ENCODE results near the gene ZNF569.
"Not testable (repeated sequence)": the region's sequence is repeated elsewhere in the genome, so short reads cannot be mapped to it uniquely, and the experiment has no call there.

ZNF569 gene

GRCh38 chr19:37470216-37470615 lies 3.0 kb upstream of the ZNF569 start:
- H3K27ac ChIP-seq (ENCODE audit: low read depth, low read length), result no peak overlapping the region
- H3K4me1 ChIP-seq (ENCODE audit: insufficient read depth, low read length), result 0 out of 2 replicates have a peak, but pooled peaks cover 3% of the 10 kb centered on the region
- peak overlapping the region; percentile 72 for H3K4me3 ChIP-seq (ENCODE audit: low read length)
- H3K27me3 ChIP-seq (ENCODE audit: insufficient read depth, low read length), result no peaks in the 10 kb centered on the region
- H3K9ac ChIP-seq (ENCODE audit: low read depth, low read length), result no peak overlapping the region
- peaks cover 2% of the 10 kb centered on the region; the same call in 1 of the 2 replicates for H3K9me3 ChIP-seq (ENCODE audit: insufficient read depth, low read depth, low read length)
- peaks cover 6% of the 10 kb centered on the region; the same call in 1 of the 2 replicates for H3K36me3 ChIP-seq (ENCODE audit: insufficient read depth, low read length)
- WGBS, result 87% methylated on average over 4 of the region's 4 CpGs

GRCh38 chr19:37468961-37469777 lies 1.9 kb upstream of the ZNF569 start, which contains the start of gene ZNF570:
ZNF570 (plus strand) TSS chr19:37469356; CDS start chr19:37470355, 999 bp downstream.
- WGBS, result under 1% methylated on average over 63 of the region's 63 CpGs
- Histone ChIP-seq H3K9ac (ENCODE audit: low read depth, low read length) (peak within 1 kb of the TSS; percentile 61), H3K27ac (ENCODE audit: low read depth, low read length) (0 out of 2 replicates have a peak within 1 kb of the TSS, but pooled peaks have one; percentile 18), H3K9me3 (ENCODE audit: insufficient read depth, low read depth, low read length) (no peaks in the 10 kb centered on the region; the same call in 1 of the 2 replicates), H3K36me3 (ENCODE audit: insufficient read depth, low read length) (peaks cover 15% of the 10 kb centered on the region), H3K4me3 (ENCODE audit: low read length) (peak within 1 kb of the TSS; percentile 89), H3K27me3 (ENCODE audit: insufficient read depth, low read length) (no peaks in the 10 kb centered on the region), H3K4me1 (ENCODE audit: insufficient read depth, low read length) (0 out of 2 replicates have a peak, but pooled peaks cover 3% of the 10 kb centered on the region)

GRCh38 chr19:37467608-37468090 lies 405 bp upstream of the ZNF569 start:
- Histone ChIP-seq H3K4me3 (ENCODE audit: low read length) (peak overlapping the region; percentile 89), H3K4me1 (ENCODE audit: insufficient read depth, low read length) (0 out of 2 replicates have a peak, but pooled peaks cover 3% of the 10 kb centered on the region), H3K9me3 (ENCODE audit: insufficient read depth, low read depth, low read length) (no peaks in the 10 kb centered on the region; the same call in 1 of the 2 replicates), H3K27me3 (ENCODE audit: insufficient read depth, low read length) (no peaks in the 10 kb centered on the region), H3K9ac (ENCODE audit: low read depth, low read length) (no peak overlapping the region), H3K36me3 (ENCODE audit: insufficient read depth, low read length) (peaks cover 29% of the 10 kb centered on the region), H3K27ac (ENCODE audit: low read depth, low read length) (no peak overlapping the region)
- WGBS, result 71% methylated on average over 18 of the region's 18 CpGs

- 0 out of 2 replicates have a peak, but pooled peaks cover 3% of the 10 kb centered on the region for H3K4me1 ChIP-seq (ENCODE audit: insufficient read depth, low read length)
- 45% methylated on average over 25 of the region's 25 CpGs for WGBS
- peaks cover 32% of the 10 kb centered on the region for H3K36me3 ChIP-seq (ENCODE audit: insufficient read depth, low read length)
- no peak overlapping the region for H3K27ac ChIP-seq (ENCODE audit: low read depth, low read length)
- peak overlapping the region; percentile 74 for H3K9ac ChIP-seq (ENCODE audit: low read depth, low read length)
- H3K27me3 ChIP-seq (ENCODE audit: insufficient read depth, low read length), result no peaks in the 10 kb centered on the region
- no peaks in the 10 kb centered on the region; the same call in 1 of the 2 replicates for H3K9me3 ChIP-seq (ENCODE audit: insufficient read depth, low read depth, low read length)
- H3K4me3 ChIP-seq (ENCODE audit: low read length), result peak overlapping the region; percentile 89
Observed at GRCh38 chr19:37466277-37466797, 907 bp downstream of the ZNF569 start.

- Histone ChIP-seq H3K4me3 (ENCODE audit: low read length) (no peak overlapping the region), H3K9me3 (ENCODE audit: insufficient read depth, low read depth, low read length) (peaks cover 91% of the 10 kb centered on the region), H3K4me1 (ENCODE audit: insufficient read depth, low read length) (no peaks in the 10 kb centered on the region), H3K9ac (ENCODE audit: low read depth, low read length) (no peak overlapping the region), H3K27me3 (ENCODE audit: insufficient read depth, low read length) (no peaks in the 10 kb centered on the region), H3K36me3 (ENCODE audit: insufficient read depth, low read length) (peaks cover 44% of the 10 kb centered on the region), H3K27ac (ENCODE audit: low read depth, low read length) (no peak overlapping the region)
- 85% methylated on average over 2 of the region's 4 CpGs for WGBS
Observed at GRCh38 chr19:37452500-37453245, 14.6 kb downstream of the ZNF569 start.

GRCh38 chr19:37413313-37414084 lies 53.7 kb downstream of the ZNF569 start:
- no peaks in the 10 kb centered on the region for H3K27me3 ChIP-seq (ENCODE audit: insufficient read depth, low read length)
- H3K4me1 ChIP-seq (ENCODE audit: insufficient read depth, low read length), result no peaks in the 10 kb centered on the region
- H3K9me3 ChIP-seq (ENCODE audit: insufficient read depth, low read depth, low read length), result peaks cover 95% of the 10 kb centered on the region
- no peak overlapping the region for H3K9ac ChIP-seq (ENCODE audit: low read depth, low read length)
- 100% methylated on average over 1 of the region's 1 CpG for WGBS
- H3K4me3 ChIP-seq (ENCODE audit: low read length), result no peak overlapping the region; the same call in 1 of the 2 replicates
- H3K27ac ChIP-seq (ENCODE audit: low read depth, low read length), result no peak overlapping the region
- peaks cover 37% of the 10 kb centered on the region for H3K36me3 ChIP-seq (ENCODE audit: insufficient read depth, low read length)

GRCh38 chr19:37412700-37413099 lies 54.5 kb downstream of the ZNF569 start:
- Histone ChIP-seq H3K9me3 (ENCODE audit: insufficient read depth, low read depth, low read length) (peaks cover 97% of the 10 kb centered on the region), H3K4me1 (ENCODE audit: insufficient read depth, low read length) (no peaks in the 10 kb centered on the region), H3K4me3 (ENCODE audit: low read length) (no peak overlapping the region; the same call in 1 of the 2 replicates), H3K9ac (ENCODE audit: low read depth, low read length) (no peak overlapping the region), H3K27me3 (ENCODE audit: insufficient read depth, low read length) (no peaks in the 10 kb centered on the region), H3K36me3 (ENCODE audit: insufficient read depth, low read length) (peaks cover 37% of the 10 kb centered on the region), H3K27ac (ENCODE audit: low read depth, low read length) (no peak overlapping the region)
- WGBS, result 100% methylated on average over 1 of the region's 2 CpGs

- not testable (repeated sequence) for H3K4me1 ChIP-seq (ENCODE audit: insufficient read depth, low read length); H3K27ac ChIP-seq (ENCODE audit: low read depth, low read length); H3K9ac ChIP-seq (ENCODE audit: low read depth, low read length); H3K27me3 ChIP-seq (ENCODE audit: insufficient read depth, low read length); H3K36me3 ChIP-seq (ENCODE audit: insufficient read depth, low read length); H3K4me3 ChIP-seq (ENCODE audit: low read length)
- 85% methylated on average over 4 of the region's 6 CpGs for WGBS
- H3K9me3 ChIP-seq (ENCODE audit: insufficient read depth, low read depth, low read length), result peaks cover 75% of the 10 kb centered on the region
Observed at GRCh38 chr19:37406140-37406846, 61.0 kb downstream of the ZNF569 start.

- H3K4me1 ChIP-seq (ENCODE audit: insufficient read depth, low read length), result no peaks in the 10 kb centered on the region
- WGBS, result 96% methylated on average over 34 of the region's 34 CpGs
- H3K27me3 ChIP-seq (ENCODE audit: insufficient read depth, low read length), result no peaks in the 10 kb centered on the region
- no peak overlapping the region for H3K9ac ChIP-seq (ENCODE audit: low read depth, low read length)
- H3K36me3 ChIP-seq (ENCODE audit: insufficient read depth, low read length), result no peaks in the 10 kb centered on the region
- H3K4me3 ChIP-seq (ENCODE audit: low read length), result no peak overlapping the region
- no peak overlapping the region for H3K27ac ChIP-seq (ENCODE audit: low read depth, low read length)
- peaks cover 72% of the 10 kb centered on the region for H3K9me3 ChIP-seq (ENCODE audit: insufficient read depth, low read depth, low read length)
Observed at GRCh38 chr19:37403403-37403802, 63.8 kb downstream of the ZNF569 start.

GRCh38 chr19:37401078-37401477 lies 66.2 kb downstream of the ZNF569 start:
- Histone ChIP-seq H3K4me3 (ENCODE audit: low read length) (no peak overlapping the region), H3K4me1 (ENCODE audit: insufficient read depth, low read length) (no peaks in the 10 kb centered on the region), H3K27me3 (ENCODE audit: insufficient read depth, low read length) (no peaks in the 10 kb centered on the region), H3K9me3 (ENCODE audit: insufficient read depth, low read depth, low read length) (peaks cover 81% of the 10 kb centered on the region), H3K27ac (ENCODE audit: low read depth, low read length) (no peak overlapping the region), H3K9ac (ENCODE audit: low read depth, low read length) (no peak overlapping the region), H3K36me3 (ENCODE audit: insufficient read depth, low read length) (no peaks in the 10 kb centered on the region)
- 96% methylated on average over 1 of the region's 1 CpG for whole genome bisulfite sequencing
